ENCODE data around the gene KRT9. TPM values are rescaled to one million over a fixed set of nuclear protein-coding genes. Genes with fewer than 3 reads are reported as not detected.

Gene KRT9
- total and polyA plus RNA-seq, 9 of the 15 experiments (the other 6 are each of a cell fraction or from before 2014, with no cell fraction given), result 0.03 TPM; not detected in 8

GRCh38 chr17:41563607-41564170, 8.2 kb downstream of the KRT9 start:
- no peaks in the 10 kb centered on the region; a peak in 1 of 5 replicates for H3K4me1 ChIP-seq (replicated peaks in 1 of 2; ENCODE audit: control insufficient read depth in 2 of 2, insufficient read depth in 2 of 2, low read length in 2 of 2)
- H3K9me1 ChIP-seq (ENCODE audit: control insufficient read depth, insufficient read depth, low read length), result no peaks in the 10 kb centered on the region
- H3K36me3 ChIP-seq (ENCODE audit: control insufficient read depth, insufficient read depth, low read length), result no peaks in the 10 kb centered on the region
- H3K27me3 ChIP-seq (ENCODE audit: control insufficient read depth in 2 of 2, insufficient read depth in 2 of 2, low read length in 2 of 2), result peaks cover 23 to 46% of the 10 kb centered on the region in 2 experiments
- TF ChIP-seq ZKSCAN3 (CRISPR knock-in tag; IDR thresholded peaks at IDR 0.05) (no peak), C11orf30 (IDR thresholded peaks at IDR 0.05; ENCODE audit: low read depth) (peak; percentile 66), ELK1 (CRISPR knock-in tag; IDR thresholded peaks at IDR 0.05) (no peak), ZFPM2 (CRISPR knock-in tag; IDR thresholded peaks at IDR 0.05) (no peak), ZNF717 (CRISPR knock-in tag; IDR thresholded peaks at IDR 0.05) (no peak), HOXB6 (CRISPR knock-in tag; IDR thresholded peaks at IDR 0.05; ENCODE audit: borderline replicate concordance) (no peak), MAFK (IDR thresholded peaks at IDR 0.05; ENCODE audit: low read length) (peak; percentile 45; the same call in 1 of the 2 replicates), SIX5 (IDR thresholded peaks at IDR 0.05; ENCODE audit: borderline replicate concordance in 1 of 2, insufficient read depth in 1 of 2, low read depth in 1 of 2, low read length in 2 of 2) (no peak), ZNF316 (IDR thresholded peaks at IDR 0.05) (peak; percentile 74), HBP1 (CRISPR knock-in tag; IDR thresholded peaks at IDR 0.05) (no peak), MYC (IDR thresholded peaks at IDR 0.05; ENCODE audit: low read depth, low read length) (no peak), MYC (CRISPR knock-in tag; IDR thresholded peaks at IDR 0.05; ENCODE audit: borderline replicate concordance, low read depth) (no peak), MAFG (tag; conservative IDR thresholded peaks at IDR 0.05) (peak; percentile 41; the same call in 1 of the 2 replicates), KAT8 (IDR thresholded peaks at IDR 0.05; ENCODE audit: low read depth) (no peak)
- no peak overlapping the region for H3K9ac ChIP-seq (ENCODE audit: insufficient read depth in 1 of 2, low read depth in 2 of 2, low read length in 2 of 2)
- POLR2A ChIA-PET, result no interaction called here
- no peak overlapping the region for H2AFZ ChIP-seq (ENCODE audit: low read depth, low read length)
- no peaks in the 10 kb centered on the region for H3K79me2 ChIP-seq (ENCODE audit: control insufficient read depth, insufficient read depth, low read length)
- BruUV-seq (replicated peaks), result no TSS peak
- no peak overlapping the region for H3K27ac ChIP-seq (ENCODE audit: extremely low read depth, low read depth, low read length)
- DNase-seq (ENCODE audit: extremely low read depth in 1 of 4, low spot score in 3 of 4) (no peak), ATAC-seq (no peak), FAIRE-seq (no peak)
- no peaks in the 10 kb centered on the region for H3K9me3 ChIP-seq (replicated peaks; ENCODE audit: control insufficient read depth, insufficient read depth, low read depth, low read length)
- intact Hi-C loops (cut with micrococcal nuclease) (no loop called here), in situ Hi-C loops (cut with MboI) (no loop called here)
- no peak overlapping the region for H3K4me2 ChIP-seq (ENCODE audit: insufficient read depth, low read length)
- H4K20me1 ChIP-seq (replicated peaks; ENCODE audit: control insufficient read depth, insufficient read depth, low read length), result no peaks in the 10 kb centered on the region
- no peak overlapping the region for H3K4me3 ChIP-seq
- CTCF ChIA-PET (ENCODE audit: low intra/inter-chr PET ratio), result interaction anchor here (0.7 kb wide), 1 partner anchor 102 kb away, joined by 3 read pairs; no protein-coding TSS in a partner anchor
- 2% methylated on average over 3 of the region's 3 CpGs for WGBS (ENCODE audit: insufficient coverage, low coverage, missing lambda C conversion rate)
